ENCODE measurements around the gene ARPC1A.

DNA sequence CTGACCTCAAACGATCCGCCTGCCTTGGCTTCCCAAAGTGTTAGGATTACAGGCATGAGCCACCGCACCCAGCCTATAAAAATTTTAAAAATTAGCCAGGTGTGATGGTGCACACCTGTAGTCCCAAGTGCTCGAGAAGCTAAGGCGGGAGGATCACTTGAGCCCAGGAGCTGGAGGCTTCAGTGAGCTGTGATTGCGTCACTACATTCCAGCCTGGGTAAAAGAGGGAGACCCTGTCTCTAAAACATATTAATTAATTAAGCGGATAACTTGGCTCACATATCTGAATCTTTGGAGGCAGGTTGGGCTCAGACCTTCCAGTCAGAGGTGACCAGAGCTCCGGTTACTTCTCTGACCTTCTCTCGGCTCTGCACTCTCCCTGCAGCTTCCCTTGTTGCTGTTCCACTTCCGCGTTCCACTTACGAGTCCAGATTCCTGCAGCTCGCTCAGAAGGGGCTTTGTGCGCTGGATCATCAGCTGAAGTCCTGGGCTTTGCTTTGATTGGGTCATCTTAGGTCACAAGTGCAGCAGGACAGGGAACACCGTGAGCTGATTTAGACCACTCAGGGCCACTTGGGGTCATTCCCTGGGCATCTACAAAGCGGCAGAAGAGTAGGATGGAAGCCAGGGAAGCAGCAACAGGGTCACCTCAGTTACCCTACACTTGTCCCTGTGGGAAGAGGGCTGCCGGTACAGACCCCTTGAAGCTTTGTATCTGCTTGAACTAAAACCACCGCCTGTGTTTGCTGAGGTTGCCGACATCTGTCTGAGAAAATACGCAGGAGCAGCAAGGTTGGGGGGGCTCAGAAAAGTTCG lies 46.8 kb downstream of the ARPC1A start:
- TF ChIP-seq POLR2A (IDR thresholded peaks at IDR 0.05; ENCODE audit: low read depth, low read length) (no peak), PAX5 (IDR thresholded peaks at IDR 0.05; ENCODE audit: insufficient read depth, low read length, severe bottlenecking) (no peak), POLR2AphosphoS5 (IDR thresholded peaks at IDR 0.05; ENCODE audit: low read depth, low read length) (no peak), TAF1 (IDR thresholded peaks at IDR 0.05; ENCODE audit: low read depth, low read length) (no peak), SPI1 (IDR thresholded peaks at IDR 0.05; ENCODE audit: low read depth, low read length) (no peak), POU2F2 (IDR thresholded peaks at IDR 0.05; ENCODE audit: low read depth, low read length) (no peak)

Measured in GM12891 (cell line).